A549 (cell line): Measurements from ENCODE around the gene PRPSAP1.

ENCODE experiments used
- CBX8 ChIP-seq: fragments of 200-600 bp; sonication (generic); IDR thresholded peaks from 2 replicates; pipeline ENCODE4 v1.6.1; 2016
- EP300 ChIP-seq, 2 experiments: fragments of >200 bp; sonication (Bioruptor Twin); formaldehyde crosslinking; IDR thresholded peaks; 2 replicates in 1 of 2; 3 replicates in 1 of 2; pipeline ENCODE4 v1.6.1; 2016 to 2017
- KDM5A ChIP-seq: fragments of 200-600 bp; sonication (generic); IDR thresholded peaks from 2 replicates; pipeline ENCODE4 v1.6.1; 2016; ENCODE audit warnings: antibody characterized with exemption, mild to moderate bottlenecking
- ZNF302 ChIP-seq: fragments of 250-450 bp; sonication (Bioruptor Pico); IDR thresholded peaks from 2 replicates; pipeline ENCODE4 v1.9.0; 2021; ENCODE audit warnings: inconsistent platforms, mild to moderate bottlenecking, moderate library complexity
- TF ChIP-seq, protein P1 (sequence below): fragments of >200 bp; sonication (Bioruptor Twin); formaldehyde crosslinking; IDR thresholded peaks from 3 replicates; pipeline ENCODE4 v1.5.1; 2016

DNA sequence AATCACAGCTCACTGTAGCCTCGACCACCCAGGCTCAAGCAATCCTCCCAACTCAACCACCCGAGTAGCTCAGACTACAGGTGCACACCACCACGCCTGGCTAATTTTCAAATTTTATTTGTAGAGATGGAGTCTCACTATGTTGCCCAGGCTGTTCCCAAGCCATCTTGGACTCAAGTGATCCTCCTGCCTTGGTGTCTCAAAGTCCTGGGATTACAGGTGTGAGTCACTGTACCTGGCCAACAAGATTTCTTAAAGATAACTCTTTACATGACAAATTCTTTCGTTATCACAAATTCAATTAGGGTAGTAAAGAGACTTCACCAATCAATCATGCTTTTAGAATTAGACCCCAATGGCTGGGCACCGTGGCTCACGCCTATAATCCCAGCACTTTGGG, 12.4 kb downstream of the PRPSAP1 start:
- TF ChIP-seq EP300 (IDR thresholded peaks at IDR 0.05) = no peak
- TF ChIP-seq CBX8 = no peak
- TF ChIP-seq, protein P1, sequence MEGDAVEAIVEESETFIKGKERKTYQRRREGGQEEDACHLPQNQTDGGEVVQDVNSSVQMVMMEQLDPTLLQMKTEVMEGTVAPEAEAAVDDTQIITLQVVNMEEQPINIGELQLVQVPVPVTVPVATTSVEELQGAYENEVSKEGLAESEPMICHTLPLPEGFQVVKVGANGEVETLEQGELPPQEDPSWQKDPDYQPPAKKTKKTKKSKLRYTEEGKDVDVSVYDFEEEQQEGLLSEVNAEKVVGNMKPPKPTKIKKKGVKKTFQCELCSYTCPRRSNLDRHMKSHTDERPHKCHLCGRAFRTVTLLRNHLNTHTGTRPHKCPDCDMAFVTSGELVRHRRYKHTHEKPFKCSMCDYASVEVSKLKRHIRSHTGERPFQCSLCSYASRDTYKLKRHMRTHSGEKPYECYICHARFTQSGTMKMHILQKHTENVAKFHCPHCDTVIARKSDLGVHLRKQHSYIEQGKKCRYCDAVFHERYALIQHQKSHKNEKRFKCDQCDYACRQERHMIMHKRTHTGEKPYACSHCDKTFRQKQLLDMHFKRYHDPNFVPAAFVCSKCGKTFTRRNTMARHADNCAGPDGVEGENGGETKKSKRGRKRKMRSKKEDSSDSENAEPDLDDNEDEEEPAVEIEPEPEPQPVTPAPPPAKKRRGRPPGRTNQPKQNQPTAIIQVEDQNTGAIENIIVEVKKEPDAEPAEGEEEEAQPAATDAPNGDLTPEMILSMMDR = no peak
- no peak for TF ChIP-seq KDM5A
- no peak for TF ChIP-seq ZNF302 (CRISPR knock-in tag)
